GM10266 (cell line): ENCODE measurements around the gene CCDC97.

Experiments
- DNase-seq: peaks from one replicate; pipeline ENCODE4 v3.0.0; 2012; ENCODE audit errors: extremely low spot score
- CTCF ChIP-seq: IDR thresholded peaks from 2 replicates; pipeline ENCODE4 v1.5.1; 2012; ENCODE audit warnings: mild to moderate bottlenecking, low read depth; ENCODE audit not compliant: control insufficient read depth, insufficient read depth; ENCODE audit errors: missing control alignments

CCDC97 gene

GRCh38 chr19:41350735-41351338 lies 40.9 kb downstream of the CCDC97 start:
- DNase-seq, result no peak

GRCh38 chr19:41351339-41352245 lies 41.6 kb downstream of the CCDC97 start:
- no peak for TF ChIP-seq CTCF
- peak; percentile 87 for DNase-seq

More at GRCh38 chr19:41350735-41351338, 40.9 kb downstream of the CCDC97 start:
- no peak for TF ChIP-seq CTCF

GRCh38 chr19:41352279-41352608 lies 42.3 kb downstream of the CCDC97 start:
- DNase-seq, result no peak
- no peak for TF ChIP-seq CTCF

GRCh38 chr19:41352609-41353465 lies 42.9 kb downstream of the CCDC97 start:
- TF ChIP-seq CTCF, result peak; percentile 62
- DNase-seq, result peak; percentile 87

- TF ChIP-seq CTCF, result peak; percentile 91
- DNase-seq, result peak; percentile 98
Observed at GRCh38 chr19:41353466-41354342, 43.7 kb downstream of the CCDC97 start, which contains the start of gene TGFB1. TSS of gene TGFB1 (minus strand) at chr19:41353922. CDS start at chr19:41353044, 878 bp downstream.

- no peak for DNase-seq
- no peak for TF ChIP-seq CTCF
Observed at GRCh38 chr19:41354343-41354953, 44.5 kb downstream of the CCDC97 start.
